ENCODE data around the gene FAM76B.

- no peak for TF ChIP-seq CTCF (IDR thresholded peaks at IDR 0.05)
- no peak for TF ChIP-seq EZH2 (IDR thresholded peaks at IDR 0.05; ENCODE audit: borderline replicate concordance, insufficient read depth, low read depth, low read length, poor library complexity, severe bottlenecking)
Observed at GRCh38 chr11:95734009-95734572, 55.5 kb downstream of the FAM76B start.

Measured in B cell (primary cell).